NK-92 (cell line): Measurements from ENCODE around the gene CD46.
"Not testable (repeated sequence)": the region's sequence is repeated elsewhere in the genome, so short reads cannot be mapped to it uniquely, and the experiment has no call there.

Experiments
- DNase-seq: peaks from one replicate; lab custom pipeline; 2025; ENCODE audit not compliant: unreplicated experiment; lab: John Stamatoyannopoulos, UW

Gene CD46

DNA sequence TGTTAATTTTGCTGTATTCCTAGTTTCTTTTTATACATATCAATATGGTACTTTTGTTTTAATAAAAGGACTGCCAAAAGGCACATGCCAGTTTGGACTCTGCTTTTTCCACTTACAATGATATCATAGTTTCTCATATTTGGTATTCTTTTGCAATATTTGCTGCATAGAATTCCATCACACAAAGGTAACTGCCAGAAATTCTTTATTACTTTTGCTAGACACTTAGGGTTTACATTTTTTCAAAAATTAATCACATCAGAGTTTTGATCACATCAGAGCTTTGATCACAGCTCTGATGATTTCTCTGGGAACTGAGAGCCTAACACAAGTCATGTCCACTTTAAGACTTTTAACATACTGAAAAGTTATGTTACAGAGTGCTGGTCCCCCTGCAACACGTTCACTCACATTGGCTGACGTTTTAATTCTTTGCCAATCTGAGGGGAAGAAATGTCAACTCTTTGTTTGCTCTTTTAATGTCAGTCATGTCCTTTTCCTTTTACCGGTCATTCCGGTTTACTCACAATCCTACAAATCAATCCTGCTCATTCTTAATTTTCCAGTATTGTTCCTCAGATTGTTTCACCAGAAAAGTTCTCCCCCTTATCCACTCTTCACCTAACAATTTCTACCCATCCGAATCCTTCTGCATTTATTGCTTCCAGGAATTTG lies 1.1 kb upstream of the CD46 start:
- DNase-seq, result no peak

DNA sequence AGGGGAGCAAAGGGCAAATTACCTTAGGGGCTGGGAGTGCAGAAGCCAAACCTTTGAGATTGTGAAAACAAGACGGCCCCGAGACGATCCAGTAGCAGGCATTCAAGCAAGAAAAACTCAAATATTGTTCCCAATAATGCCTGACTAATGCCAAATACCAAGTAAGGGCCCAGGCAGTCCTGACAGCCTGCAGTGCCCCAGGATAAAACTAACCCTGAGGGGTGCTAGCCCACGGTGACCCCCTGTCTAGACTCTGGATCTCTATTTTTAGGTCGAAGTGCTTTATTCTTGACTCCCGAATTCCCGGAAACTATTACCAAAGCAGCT lies 428 bp upstream of the CD46 start:
- DNase-seq, result not testable (repeated sequence)

DNA sequence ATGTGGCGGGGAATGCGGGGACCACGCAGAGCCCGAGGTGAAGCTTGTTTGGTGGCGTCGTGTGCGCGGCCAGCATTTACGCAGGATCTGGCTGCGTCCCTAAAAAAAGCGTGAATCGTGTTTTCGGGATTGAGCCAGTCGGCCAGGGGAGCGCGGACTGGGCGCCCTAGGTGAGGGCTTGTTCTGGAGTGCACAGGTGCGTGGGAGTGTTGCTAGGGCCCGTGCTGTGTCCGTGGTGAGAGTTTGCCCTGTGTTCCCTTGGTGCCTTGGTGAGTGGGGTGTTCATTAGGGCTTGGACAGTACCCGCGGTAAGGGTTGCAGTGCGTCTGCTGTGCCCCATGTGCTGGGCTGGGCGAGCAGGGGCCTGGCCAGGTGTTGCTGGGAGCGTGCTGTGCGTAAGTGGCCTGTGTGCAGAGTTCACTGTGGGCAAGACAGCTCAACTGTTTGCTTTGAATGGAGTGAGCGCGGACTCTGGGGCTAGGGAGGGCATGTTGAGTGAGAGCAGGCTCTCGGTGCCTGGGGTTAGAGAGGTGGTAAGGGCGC lies 673 bp downstream of the CD46 start:
- DNase-seq, result no peak

DNA sequence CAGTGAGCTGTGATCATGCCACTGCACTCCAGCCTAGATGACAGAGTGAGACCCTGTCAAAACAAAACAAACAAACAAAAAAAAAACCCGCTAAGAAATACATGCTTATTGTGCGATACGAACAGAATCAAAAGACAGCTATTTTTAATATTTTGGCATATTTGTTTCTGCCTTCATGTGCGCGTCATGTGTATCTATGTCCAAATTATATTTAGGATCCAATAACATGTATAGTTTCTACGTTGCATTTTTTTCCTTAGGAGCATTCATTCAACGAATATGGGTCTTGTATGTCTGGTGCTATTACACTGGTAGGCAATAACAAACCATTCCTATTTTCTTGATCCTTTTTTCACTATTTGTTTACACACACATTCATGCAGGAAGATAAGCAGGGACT lies 1.8 kb downstream of the CD46 start:
- DNase-seq, result no peak

DNA sequence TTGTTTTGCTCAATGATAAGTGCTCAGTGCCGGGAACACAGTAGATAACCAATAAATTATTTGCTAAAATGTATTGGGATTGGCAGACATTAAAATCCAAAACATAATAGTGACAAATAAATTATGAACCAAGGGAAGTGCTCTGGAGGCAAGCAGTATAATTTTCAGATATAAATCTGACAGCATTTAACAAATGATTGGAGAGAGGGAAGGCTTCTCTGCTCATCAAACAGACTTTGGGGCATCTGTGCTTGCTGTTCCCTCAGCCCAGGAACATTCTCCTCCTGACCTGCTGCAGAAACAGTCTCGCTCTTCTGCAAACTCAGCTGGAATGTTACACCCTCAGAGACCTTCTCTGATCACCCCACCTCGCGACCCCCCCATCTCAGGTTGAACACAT lies 2.2 kb downstream of the CD46 start:
- no peak for DNase-seq

DNA sequence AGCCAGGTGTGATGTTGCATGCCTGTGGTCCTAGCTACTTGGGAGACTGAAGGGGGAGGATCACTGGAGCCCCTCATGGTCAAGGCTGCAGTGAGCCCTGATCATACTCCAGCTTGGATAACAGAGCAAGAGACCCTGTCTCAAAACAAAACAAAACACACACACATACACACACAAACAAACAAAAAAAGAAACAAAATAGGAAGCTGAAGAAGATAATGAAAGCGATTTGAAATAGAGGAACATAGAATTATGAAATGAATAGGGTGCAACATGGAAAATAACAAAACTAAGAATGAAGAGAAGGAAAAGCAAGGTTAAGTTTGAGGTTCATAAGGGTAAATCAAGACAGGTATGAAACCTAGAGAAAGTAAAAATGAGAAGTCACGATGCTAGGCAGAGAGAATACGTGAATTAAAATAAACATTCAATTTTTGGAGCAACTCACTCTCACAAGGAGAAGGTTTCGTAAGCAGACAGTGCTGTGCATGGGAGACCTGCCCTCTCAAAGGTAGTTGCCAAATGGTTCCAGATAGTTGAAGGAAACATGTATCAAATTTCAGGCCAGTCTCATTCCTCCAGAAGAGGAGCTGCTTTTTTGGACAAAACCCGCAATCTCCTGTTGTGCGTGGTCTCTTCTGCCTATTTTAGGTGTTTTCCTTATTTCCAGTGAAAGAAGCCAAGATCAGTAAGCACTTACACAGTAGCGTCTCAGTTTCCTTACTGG lies 3.3 kb downstream of the CD46 start:
- DNase-seq, result no peak

DNA sequence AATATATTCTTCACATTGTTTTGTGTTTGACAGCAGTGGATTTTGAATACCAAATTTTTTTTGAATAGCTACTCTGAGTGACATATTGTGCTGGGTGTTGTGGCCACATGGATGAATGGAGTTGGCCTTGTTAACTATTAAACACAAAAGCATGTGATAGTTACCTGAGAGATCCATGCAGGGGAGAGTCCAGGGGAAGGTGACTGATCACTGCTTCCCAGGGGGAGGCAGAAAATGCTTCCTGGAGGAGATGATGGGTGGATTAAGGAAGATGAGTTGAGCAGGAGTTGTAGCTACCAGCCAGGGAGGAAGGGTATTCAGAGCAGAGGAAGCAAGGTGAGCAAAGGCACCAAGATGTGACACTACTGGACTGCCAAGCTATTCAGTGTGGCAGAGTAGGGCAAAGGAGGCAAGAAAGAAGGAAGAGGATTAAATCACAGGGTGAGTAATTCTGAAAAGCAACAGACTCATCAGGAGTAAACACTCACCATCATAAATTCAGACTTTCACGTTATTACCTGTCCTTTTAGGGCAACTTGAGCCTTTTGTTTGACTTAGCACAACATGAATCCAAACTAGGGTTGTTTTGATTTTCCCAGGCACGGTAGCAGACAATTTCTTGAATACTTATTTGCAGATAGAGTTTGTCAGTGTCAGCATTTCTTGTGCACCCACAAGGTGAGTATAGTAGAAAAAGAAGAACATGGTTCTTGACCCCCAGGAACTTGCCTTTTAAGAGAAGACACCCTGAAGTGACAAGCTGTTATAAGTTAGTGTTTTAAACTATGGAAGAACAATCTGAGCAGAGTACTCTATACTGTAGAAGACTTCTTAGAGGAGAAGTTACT lies 4.2 kb downstream of the CD46 start:
- DNase-seq, result no peak

DNA sequence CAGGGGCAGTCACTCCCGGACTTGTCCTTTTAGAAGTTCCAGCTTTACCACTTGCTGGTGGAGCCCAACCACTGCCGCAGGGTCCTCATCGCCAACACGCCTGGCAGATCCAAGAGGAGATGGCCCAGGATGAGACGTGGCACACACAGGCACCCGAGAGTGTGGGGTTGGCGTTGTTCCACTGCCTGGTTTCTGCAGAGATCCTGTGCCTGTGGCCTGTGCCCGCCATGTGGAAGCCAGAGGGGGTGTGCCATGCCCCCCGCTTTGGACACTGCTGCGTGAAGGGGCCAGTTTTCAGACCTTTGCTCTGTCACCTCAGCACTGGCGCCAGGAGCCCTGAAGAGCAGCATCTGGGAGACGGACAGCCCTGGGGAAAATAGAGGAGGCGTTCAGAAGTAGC lies 10.8 kb downstream of the CD46 start:
- DNase-seq, result no peak

DNA sequence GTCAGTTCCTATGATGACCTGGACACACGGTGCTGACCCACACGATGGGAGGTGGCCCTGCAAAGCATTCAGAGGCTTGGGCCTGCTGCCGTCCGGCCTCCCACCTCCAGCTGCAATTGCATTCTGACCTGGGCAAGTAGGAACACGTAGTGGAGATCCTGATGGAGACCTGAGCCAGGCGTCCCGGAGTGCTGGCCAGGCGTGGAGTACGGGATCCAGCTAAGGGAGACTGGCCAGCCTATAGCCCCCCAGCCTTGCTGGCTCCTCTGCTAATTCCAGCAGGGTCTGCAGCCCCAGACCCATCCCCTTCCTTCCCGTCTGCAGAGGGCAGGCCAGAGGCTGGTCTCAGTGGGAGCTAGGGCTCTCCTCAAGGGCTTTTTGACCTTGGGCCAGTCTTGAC lies 11.2 kb downstream of the CD46 start:
- DNase-seq, result no peak

DNA sequence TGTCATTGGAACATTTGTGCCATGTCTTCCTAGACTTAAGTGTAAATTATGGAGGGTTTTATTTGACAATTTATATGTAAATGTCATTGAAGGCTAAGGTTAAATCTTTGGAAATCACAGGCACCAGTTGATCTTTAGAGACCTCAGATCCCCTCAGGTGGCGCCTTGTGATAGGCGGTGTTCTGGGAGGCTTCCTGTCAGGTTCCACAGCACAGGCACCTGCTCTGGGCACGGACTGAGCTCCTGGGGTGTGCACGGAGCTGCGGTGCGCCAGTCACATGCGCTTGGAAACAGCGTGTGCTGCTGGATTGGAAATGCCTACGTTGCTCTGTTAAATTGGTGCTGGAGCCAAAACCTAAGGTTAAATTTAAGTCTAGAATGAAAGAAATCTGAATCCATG lies 12.1 kb downstream of the CD46 start:
- no peak for DNase-seq

DNA sequence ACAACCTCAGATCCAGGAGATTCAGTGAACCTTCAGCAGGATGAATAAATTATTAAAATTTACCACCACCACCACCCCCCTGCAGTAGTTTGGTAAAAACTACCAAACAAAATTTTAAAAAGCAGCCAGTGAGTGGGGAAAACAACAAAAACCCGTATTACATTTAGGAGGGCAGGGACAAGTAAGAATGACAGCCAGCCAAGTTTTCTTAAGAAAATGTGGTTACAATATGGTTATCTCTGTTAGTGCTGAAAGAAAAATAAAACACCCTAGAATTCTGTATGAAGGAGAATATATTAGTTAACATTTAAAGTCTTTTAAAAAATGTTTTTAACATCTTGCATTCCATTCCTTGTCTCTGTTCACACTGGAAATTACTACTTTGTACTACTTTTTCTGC lies 14.7 kb downstream of the CD46 start:
- no peak for DNase-seq

DNA sequence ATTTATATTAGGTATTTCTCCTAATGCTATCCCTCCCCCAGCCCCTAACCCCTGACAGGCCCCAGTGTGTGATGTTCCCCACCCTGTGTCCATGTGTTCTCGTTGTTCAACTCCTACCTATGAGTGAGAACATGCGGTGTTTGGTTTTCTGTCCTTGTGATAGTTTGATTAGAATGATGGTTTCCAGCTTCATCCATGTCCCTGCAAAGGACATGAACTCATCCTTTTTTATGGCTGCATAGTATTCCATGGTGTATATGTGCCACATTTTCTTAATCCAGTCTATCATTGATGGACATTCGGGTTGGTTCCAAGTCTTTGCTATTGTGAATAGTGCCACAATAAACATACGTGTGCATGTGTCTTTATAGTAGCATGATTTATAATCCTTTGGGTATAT lies 18.7 kb downstream of the CD46 start:
- DNase-seq, result not testable (repeated sequence)

DNA sequence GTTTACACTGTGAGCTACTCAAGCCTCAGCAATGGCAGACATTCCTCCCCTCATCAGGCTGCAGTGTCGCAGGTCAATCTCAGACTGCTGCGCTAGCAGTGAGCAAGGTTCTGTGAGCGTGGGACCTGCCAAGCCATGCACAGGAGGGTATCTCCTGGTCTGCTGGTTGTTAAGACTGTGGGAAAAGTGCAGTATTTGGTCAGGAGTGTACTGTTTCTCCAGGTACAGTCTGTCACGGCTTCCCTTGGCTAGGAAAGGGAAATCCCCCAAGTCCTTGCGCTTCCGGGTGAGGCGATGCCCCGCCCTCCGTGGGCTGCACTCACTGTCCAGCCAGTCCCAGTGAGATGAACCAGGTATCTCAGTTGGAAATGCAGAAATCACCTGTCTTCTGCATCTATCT lies 24.2 kb downstream of the CD46 start:
- not testable (repeated sequence) for DNase-seq

DNA sequence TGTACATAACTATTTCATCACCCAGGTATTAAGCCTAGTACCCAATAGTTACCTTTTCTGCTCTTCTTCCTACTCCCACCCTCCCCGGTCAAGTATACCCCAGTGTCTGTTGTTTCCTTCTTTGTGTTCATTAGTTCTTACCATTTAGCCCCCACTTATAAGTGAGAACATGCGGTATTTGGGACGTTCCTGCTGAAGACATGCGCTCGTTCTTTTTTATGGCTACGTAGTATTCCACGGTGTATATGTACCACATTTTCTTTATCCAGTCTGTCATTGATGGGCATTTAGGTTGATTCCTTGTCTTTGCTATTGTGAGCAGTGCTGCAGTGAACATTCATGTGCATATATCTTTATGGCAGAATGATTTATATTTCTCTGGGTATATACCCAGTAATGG lies 25.6 kb downstream of the CD46 start:
- DNase-seq, result not testable (repeated sequence)

DNA sequence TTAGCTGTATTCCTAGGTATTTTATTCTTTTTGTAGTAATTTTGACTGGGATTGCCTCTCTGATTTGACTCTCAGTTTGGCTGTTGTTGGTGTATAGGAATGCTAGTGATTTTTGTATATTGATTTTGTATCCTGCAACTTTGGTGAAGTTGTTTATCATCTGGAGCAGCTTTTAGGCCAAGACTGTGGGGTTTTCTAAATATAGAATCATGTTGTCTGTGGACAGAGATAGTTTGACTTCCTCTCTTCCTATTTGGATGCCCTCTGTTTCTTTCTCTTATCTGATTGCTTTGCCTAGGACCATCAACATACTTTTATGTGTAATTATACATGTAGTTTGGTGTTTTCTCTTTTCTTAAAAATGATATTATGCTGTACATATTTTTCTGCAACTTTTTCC lies 27.2 kb downstream of the CD46 start:
- DNase-seq, result no peak

DNA sequence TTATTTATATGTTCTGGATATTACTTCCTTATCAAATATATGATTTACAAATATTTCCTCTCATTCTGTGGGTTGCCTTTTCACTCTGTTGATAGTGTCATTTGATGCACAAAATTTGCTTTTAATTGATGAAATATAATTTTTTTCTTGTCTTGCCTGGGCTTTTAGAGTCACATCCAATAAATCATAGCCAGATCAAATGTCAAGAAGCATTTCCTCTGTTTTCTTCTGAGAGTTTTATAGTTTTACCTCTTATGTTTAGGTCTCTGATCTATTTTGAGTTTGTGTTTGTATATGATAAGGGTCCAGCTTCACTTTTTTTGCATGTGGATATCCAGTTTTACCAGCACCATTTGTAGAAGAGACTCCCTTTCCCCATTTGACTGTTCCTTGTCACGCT lies 29.5 kb downstream of the CD46 start:
- no peak for DNase-seq

DNA sequence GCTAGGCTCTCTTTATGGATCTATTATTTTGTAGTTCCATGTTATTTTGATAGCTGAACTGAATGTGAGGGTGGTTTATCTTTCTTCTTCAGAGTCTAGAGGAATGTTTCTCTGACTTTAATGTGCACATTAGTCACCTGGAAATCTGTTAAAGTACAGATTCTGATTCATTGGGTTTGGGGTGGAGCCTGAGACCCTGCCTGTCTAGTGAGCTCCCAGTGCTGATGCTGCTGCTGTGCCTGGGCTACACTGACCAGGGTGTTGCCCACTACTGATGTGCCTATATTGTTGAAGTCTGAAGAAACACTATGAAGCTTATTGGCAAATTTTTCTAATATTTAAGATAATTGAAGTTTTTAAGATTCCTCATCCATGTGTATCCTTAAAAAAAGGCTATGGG lies 35.9 kb downstream of the CD46 start:
- DNase-seq, result no peak

DNA sequence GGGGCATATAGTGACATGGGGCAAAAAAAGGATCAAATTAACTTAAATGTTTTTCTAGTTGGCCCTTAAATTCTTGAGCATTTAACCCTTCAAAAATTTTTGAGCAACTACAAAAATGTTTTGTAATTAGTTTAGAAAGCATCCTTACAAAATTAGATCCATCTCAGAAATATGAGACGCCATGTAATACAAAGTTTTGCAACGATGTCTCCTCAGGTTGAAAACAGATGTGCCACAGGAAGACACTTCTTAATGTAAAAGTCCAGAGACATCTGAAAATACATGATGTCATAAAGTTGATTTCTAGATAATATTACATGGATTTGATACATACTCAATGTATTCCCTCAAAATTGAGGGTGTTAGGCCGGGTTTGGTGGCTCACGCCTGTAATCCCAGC lies 37.5 kb downstream of the CD46 start:
- no peak for DNase-seq

DNA sequence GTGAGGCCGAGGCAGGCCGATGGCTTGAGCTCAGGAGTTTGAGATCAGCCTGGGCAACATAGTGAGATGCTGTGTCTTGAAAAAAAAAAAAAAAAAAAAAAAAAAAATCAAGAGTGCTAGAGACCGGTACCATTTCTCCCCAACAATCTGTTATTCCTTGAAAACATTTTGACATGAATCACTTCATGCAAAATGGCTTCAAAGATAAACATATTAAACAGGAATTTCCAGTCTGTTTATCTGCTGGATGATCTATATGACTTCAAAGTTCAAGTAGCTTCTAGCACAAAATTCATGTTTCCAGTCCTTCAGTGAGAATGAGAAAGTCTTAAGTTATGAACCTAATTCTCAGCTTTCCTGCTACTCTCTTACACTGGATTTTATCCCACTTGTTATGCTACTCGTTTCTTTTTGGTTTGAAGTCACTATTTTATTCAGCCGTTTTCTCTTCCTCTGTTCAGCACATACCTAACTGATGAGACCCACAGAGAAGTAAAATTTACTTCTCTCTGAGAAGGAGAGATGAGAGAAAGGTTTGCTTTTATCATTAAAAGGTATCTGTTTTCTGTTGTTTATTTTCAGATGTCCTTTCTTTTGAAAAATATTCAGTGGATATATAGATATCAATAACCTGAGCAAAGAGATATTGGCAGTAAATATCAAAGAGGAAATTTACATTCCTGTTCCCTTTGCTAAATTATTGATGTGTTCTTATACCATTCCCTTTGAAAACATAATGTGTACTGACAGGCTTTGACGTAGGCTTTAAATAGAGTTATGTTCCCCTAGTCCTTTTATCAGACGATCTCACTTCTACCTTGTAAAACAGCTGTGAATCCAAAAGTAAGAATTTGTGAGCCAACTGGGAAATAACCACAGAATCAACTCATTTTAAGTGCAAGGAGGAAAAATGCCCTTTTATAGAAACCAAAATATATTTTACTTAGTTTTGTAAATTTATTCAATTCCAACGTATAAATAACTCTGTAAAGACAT lies 38.2 kb downstream of the CD46 start:
- DNase-seq, result no peak

DNA sequence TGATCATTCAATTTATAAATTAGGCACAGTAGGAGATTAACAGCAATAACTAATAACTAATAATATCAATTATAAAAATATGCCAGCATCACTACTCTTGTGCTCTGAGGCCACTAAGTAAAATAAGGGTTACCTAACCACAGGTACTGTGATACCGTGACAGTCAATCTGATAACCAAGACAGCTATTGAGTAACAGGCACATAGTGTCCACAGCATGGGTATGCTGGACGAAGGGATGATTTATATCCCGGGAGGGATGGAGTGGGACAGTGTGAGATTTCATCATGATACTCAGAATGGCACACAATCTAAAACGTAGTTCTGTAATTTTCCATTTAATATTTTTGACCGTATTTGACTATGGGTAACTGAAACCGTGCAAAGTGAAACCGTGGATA lies 39.4 kb downstream of the CD46 start:
- DNase-seq, result no peak

DNA sequence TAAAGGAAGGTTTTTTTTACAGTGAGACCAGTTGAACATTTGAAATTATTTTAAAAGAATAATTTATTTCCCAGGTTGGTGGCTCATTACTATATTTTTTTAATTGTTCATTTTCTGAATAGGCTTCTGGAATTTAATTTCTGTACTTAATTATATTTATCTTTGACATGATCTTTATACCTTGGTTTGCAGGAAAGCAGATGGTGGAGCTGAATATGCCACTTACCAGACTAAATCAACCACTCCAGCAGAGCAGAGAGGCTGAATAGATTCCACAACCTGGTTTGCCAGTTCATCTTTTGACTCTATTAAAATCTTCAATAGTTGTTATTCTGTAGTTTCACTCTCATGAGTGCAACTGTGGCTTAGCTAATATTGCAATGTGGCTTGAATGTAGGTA lies 41.5 kb downstream of the CD46 start:
- no peak for DNase-seq
